HEK293 (cell line): Measurements from ENCODE around the gene TPCN2.

Experiments
- CTCF ChIA-PET: fragments of 350-600 bp; formaldehyde crosslinking; extraction: SDS; loops from one replicate; lab custom pipeline; 2021; ENCODE audit warnings: antibody characterized with exemption; lab: Yijun Ruan, JAX
- POLR2A ChIA-PET: fragments of 300-600 bp; formaldehyde crosslinking; extraction: SDS; loops from one replicate; lab custom pipeline; 2020; ENCODE audit warnings: antibody characterized with exemption, inconsistent platforms; lab: Yijun Ruan, JAX
- H3K27ac ChIP-seq: fragments of 200-500 bp; sonication (Bioruptor generic); 2 replicates; pipeline ENCODE4 v1.5.1; 2014; ENCODE audit warnings: low read depth, low read length, control low read depth, inconsistent platforms; ENCODE audit errors: extremely low read depth
- H3K36me3 ChIP-seq, 2 experiments: fragments of 200-500 bp in 1 of 2; sonication (Bioruptor generic) in 1 of 2; 1 replicate in 1 of 2; 2 replicates in 1 of 2; pipeline ENCODE4 v1.5.1; 2014 to 2017; ENCODE audit warnings: inconsistent platforms in 2 of 2, low read length in 2 of 2; ENCODE audit not compliant: control insufficient read depth in 2 of 2, insufficient read depth in 1 of 2
- H3K4me1 ChIP-seq: fragments of 200-500 bp; sonication (Bioruptor generic); 2 replicates; pipeline ENCODE4 v1.5.1; 2014; ENCODE audit warnings: mild to moderate bottlenecking, low read length, inconsistent platforms; ENCODE audit not compliant: control insufficient read depth, insufficient read depth
- H3K4me3 ChIP-seq: 2 replicates; pipeline ENCODE4 v1.5.1; 2011; ENCODE audit warnings: low read depth, mild to moderate bottlenecking, control low read depth, low read length, moderate library complexity
- H3K9me3 ChIP-seq: fragments of 200-500 bp; sonication (Bioruptor generic); 2 replicates; pipeline ENCODE4 v1.5.1; 2014; ENCODE audit warnings: low read depth, low read length, inconsistent platforms; ENCODE audit not compliant: control insufficient read depth, insufficient read depth
- AEBP2 ChIP-seq: fragments of 450-650 bp; formaldehyde crosslinking; IDR thresholded peaks from 2 replicates; pipeline ENCODE4 v1.5.1; 2016; ENCODE audit warnings: missing biosample characterization, missing genetic modification characterization, borderline replicate concordance
- BCL11B ChIP-seq: fragments of 450-650 bp; formaldehyde crosslinking; IDR thresholded peaks from 2 replicates; pipeline ENCODE4 v1.5.1; 2016; ENCODE audit warnings: low read depth, missing biosample characterization, missing genetic modification characterization
- KLF7 ChIP-seq: fragments of 450-650 bp; formaldehyde crosslinking; IDR thresholded peaks from 2 replicates; pipeline ENCODE4 v1.5.1; 2016; ENCODE audit warnings: missing biosample characterization, missing genetic modification characterization, borderline replicate concordance
- SETDB1 ChIP-seq: IDR thresholded peaks from one replicate; pipeline ENCODE4 v1.6.1; 2017; ENCODE audit warnings: mild to moderate bottlenecking, low read length, moderate library complexity, mixed read lengths; ENCODE audit not compliant: insufficient read length
- ZBTB21 ChIP-seq: fragments of 450-650 bp; formaldehyde crosslinking; IDR thresholded peaks from 2 replicates; pipeline ENCODE4 v1.5.1; 2017; ENCODE audit warnings: missing biosample characterization, missing genetic modification characterization
- ZNF175 ChIP-seq: fragments of 450-650 bp; formaldehyde crosslinking; IDR thresholded peaks from 2 replicates; pipeline ENCODE4 v1.5.1; 2016; ENCODE audit warnings: missing biosample characterization, missing genetic modification characterization
- ZNF341 ChIP-seq: fragments of 450-650 bp; formaldehyde crosslinking; IDR thresholded peaks from 2 replicates; pipeline ENCODE4; 2016; ENCODE audit warnings: low read depth, missing biosample characterization, missing genetic modification characterization
- ZNF423 ChIP-seq: fragments of 450-650 bp; formaldehyde crosslinking; IDR thresholded peaks from 2 replicates; pipeline ENCODE4 v1.5.1; 2016; ENCODE audit warnings: missing biosample characterization, missing genetic modification characterization
- ZNF449 ChIP-seq: fragments of 450-650 bp; formaldehyde crosslinking; IDR thresholded peaks from 2 replicates; pipeline ENCODE4 v1.5.1; 2017; ENCODE audit warnings: missing biosample characterization, mild to moderate bottlenecking, missing genetic modification characterization, moderate library complexity
- ZNF521 ChIP-seq: fragments of 450-650 bp; formaldehyde crosslinking; IDR thresholded peaks from 2 replicates; pipeline ENCODE4 v1.5.1; 2017; ENCODE audit warnings: missing biosample characterization, mild to moderate bottlenecking, missing genetic modification characterization
- ZNF544 ChIP-seq: fragments of 450-650 bp; formaldehyde crosslinking; IDR thresholded peaks from 2 replicates; pipeline ENCODE4 v1.5.0; 2017; ENCODE audit warnings: missing biosample characterization, missing genetic modification characterization
- ZNF560 ChIP-seq: fragments of 450-650 bp; formaldehyde crosslinking; IDR thresholded peaks from 2 replicates; pipeline ENCODE4 v1.5.1; 2017; ENCODE audit warnings: missing biosample characterization, missing genetic modification characterization, borderline replicate concordance
- ZNF600 ChIP-seq: fragments of 450-650 bp; formaldehyde crosslinking; IDR thresholded peaks from 2 replicates; pipeline ENCODE4 v1.5.1; 2016; ENCODE audit warnings: missing biosample characterization, missing genetic modification characterization
- ZNF768 ChIP-seq: fragments of 450-650 bp; formaldehyde crosslinking; IDR thresholded peaks from 2 replicates; pipeline ENCODE4 v1.5.1; 2018; ENCODE audit warnings: missing biosample characterization, mild to moderate bottlenecking, missing genetic modification characterization
- ZNF777 ChIP-seq: fragments of 450-650 bp; formaldehyde crosslinking; IDR thresholded peaks from 2 replicates; pipeline ENCODE4 v1.5.1; 2017; ENCODE audit warnings: missing biosample characterization, missing genetic modification characterization, borderline replicate concordance
- ZSCAN5A ChIP-seq: fragments of 450-650 bp; formaldehyde crosslinking; IDR thresholded peaks from 2 replicates; pipeline ENCODE4 v1.5.1; 2016; ENCODE audit warnings: missing biosample characterization, missing genetic modification characterization
- TF ChIP-seq, protein P1 (sequence below): fragments of 450-650 bp; formaldehyde crosslinking; IDR thresholded peaks from 2 replicates; pipeline ENCODE4 v1.5.1; 2017; ENCODE audit warnings: missing biosample characterization, missing genetic modification characterization
- TF ChIP-seq, protein P2 (sequence below): fragments of 450-650 bp; formaldehyde crosslinking; IDR thresholded peaks from 2 replicates; pipeline ENCODE4 v1.5.1; 2016; ENCODE audit warnings: missing biosample characterization, missing genetic modification characterization, borderline replicate concordance
- TF ChIP-seq, protein P3 (sequence below): fragments of 450-650 bp; formaldehyde crosslinking; IDR thresholded peaks from 2 replicates; pipeline ENCODE4 v1.5.1; 2016; ENCODE audit warnings: missing biosample characterization, missing genetic modification characterization

Gene TPCN2

GRCh38 chr11:69115586-69116560, 67.1 kb downstream of the TPCN2 start (continued):
- TF ChIP-seq ZNF449 (tag by site-specific recombination) = no peak
- TF ChIP-seq, all 188 proteins: peak for 0

DNA sequence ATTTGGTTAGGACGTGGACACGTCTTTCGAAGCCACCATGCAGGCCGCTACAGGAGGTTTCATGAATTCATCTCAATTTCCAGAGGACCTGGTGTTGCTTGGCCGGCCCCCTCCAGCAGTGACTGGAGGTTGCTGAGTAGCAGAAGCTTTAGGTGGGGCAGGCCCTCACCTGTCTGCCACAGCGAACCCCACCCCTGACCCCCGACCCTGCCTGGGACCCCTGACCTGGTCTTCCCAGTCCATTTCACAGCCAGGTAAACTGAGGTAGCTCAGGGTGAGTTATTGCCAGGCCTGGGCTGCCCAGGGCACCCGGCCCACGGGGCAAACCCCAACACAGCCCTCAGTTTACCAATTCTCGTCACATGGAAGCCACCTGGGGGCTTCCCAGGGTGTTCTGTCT, 67.9 kb downstream of the TPCN2 start:
- no peaks in the 10 kb centered on the region for H3K36me3 ChIP-seq
- ChIA-PET CTCF (no interaction called here), POLR2A (no interaction called here)
- no peaks in the 10 kb centered on the region for H3K4me1 ChIP-seq
- TF ChIP-seq, protein P1, sequence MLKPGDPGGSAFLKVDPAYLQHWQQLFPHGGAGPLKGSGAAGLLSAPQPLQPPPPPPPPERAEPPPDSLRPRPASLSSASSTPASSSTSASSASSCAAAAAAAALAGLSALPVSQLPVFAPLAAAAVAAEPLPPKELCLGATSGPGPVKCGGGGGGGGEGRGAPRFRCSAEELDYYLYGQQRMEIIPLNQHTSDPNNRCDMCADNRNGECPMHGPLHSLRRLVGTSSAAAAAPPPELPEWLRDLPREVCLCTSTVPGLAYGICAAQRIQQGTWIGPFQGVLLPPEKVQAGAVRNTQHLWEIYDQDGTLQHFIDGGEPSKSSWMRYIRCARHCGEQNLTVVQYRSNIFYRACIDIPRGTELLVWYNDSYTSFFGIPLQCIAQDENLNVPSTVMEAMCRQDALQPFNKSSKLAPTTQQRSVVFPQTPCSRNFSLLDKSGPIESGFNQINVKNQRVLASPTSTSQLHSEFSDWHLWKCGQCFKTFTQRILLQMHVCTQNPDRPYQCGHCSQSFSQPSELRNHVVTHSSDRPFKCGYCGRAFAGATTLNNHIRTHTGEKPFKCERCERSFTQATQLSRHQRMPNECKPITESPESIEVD (tag by site-specific recombination) = no peak
- TF ChIP-seq ZNF423 (no peak), KLF7 (no peak), ZSCAN5A (no peak), ZNF521 (no peak), ZNF768 (tag by site-specific recombination) (no peak), BCL11B (tag by site-specific recombination) (no peak), AEBP2 (tag by site-specific recombination) (no peak), ZNF560 (no peak), ZNF341 (no peak), ZNF175 (no peak), SETDB1 (no peak), ZNF544 (tag by site-specific recombination) (no peak), ZBTB21 (tag by site-specific recombination) (no peak), ZNF600 (no peak), ZNF777 (tag by site-specific recombination) (no peak)
- TF ChIP-seq, protein P2, sequence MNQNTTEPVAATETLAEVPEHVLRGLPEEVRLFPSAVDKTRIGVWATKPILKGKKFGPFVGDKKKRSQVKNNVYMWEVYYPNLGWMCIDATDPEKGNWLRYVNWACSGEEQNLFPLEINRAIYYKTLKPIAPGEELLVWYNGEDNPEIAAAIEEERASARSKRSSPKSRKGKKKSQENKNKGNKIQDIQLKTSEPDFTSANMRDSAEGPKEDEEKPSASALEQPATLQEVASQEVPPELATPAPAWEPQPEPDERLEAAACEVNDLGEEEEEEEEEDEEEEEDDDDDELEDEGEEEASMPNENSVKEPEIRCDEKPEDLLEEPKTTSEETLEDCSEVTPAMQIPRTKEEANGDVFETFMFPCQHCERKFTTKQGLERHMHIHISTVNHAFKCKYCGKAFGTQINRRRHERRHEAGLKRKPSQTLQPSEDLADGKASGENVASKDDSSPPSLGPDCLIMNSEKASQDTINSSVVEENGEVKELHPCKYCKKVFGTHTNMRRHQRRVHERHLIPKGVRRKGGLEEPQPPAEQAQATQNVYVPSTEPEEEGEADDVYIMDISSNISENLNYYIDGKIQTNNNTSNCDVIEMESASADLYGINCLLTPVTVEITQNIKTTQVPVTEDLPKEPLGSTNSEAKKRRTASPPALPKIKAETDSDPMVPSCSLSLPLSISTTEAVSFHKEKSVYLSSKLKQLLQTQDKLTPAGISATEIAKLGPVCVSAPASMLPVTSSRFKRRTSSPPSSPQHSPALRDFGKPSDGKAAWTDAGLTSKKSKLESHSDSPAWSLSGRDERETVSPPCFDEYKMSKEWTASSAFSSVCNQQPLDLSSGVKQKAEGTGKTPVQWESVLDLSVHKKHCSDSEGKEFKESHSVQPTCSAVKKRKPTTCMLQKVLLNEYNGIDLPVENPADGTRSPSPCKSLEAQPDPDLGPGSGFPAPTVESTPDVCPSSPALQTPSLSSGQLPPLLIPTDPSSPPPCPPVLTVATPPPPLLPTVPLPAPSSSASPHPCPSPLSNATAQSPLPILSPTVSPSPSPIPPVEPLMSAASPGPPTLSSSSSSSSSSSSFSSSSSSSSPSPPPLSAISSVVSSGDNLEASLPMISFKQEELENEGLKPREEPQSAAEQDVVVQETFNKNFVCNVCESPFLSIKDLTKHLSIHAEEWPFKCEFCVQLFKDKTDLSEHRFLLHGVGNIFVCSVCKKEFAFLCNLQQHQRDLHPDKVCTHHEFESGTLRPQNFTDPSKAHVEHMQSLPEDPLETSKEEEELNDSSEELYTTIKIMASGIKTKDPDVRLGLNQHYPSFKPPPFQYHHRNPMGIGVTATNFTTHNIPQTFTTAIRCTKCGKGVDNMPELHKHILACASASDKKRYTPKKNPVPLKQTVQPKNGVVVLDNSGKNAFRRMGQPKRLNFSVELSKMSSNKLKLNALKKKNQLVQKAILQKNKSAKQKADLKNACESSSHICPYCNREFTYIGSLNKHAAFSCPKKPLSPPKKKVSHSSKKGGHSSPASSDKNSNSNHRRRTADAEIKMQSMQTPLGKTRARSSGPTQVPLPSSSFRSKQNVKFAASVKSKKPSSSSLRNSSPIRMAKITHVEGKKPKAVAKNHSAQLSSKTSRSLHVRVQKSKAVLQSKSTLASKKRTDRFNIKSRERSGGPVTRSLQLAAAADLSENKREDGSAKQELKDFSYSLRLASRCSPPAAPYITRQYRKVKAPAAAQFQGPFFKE = no peak
- TF ChIP-seq, protein P3, sequence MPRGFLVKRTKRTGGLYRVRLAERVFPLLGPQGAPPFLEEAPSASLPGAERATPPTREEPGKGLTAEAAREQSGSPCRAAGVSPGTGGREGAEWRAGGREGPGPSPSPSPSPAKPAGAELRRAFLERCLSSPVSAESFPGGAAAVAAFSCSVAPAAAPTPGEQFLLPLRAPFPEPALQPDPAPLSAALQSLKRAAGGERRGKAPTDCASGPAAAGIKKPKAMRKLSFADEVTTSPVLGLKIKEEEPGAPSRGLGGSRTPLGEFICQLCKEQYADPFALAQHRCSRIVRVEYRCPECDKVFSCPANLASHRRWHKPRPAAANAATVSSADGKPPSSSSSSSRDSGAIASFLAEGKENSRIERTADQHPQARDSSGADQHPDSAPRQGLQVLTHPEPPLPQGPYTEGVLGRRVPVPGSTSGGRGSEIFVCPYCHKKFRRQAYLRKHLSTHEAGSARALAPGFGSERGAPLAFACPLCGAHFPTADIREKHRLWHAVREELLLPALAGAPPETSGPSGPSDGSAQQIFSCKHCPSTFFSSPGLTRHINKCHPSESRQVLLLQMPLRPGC (tag by site-specific recombination) = no peak
- H3K9me3 ChIP-seq = no peaks in the 10 kb centered on the region
- H3K27ac ChIP-seq = no peak overlapping the region
- H3K4me3 ChIP-seq = no peak overlapping the region
